GM20000 (cell line): ENCODE data around the gene CHRNB2.

Source experiments
- DNase-seq: peaks from one replicate; pipeline ENCODE4 v3.0.0; 2012; ENCODE audit warnings: low spot score
- CTCF ChIP-seq: IDR thresholded peaks from 2 replicates; pipeline ENCODE4 v1.5.1; 2012; ENCODE audit warnings: mild to moderate bottlenecking, control low read depth; ENCODE audit errors: extremely low read depth, missing control alignments

CHRNB2 gene

GRCh38 chr1:154593390-154593789, 25.8 kb downstream of the CHRNB2 start:
- no peak for TF ChIP-seq CTCF
- no peak for DNase-seq

GRCh38 chr1:154594811-154595210, 27.2 kb downstream of the CHRNB2 start:
- DNase-seq = no peak
- TF ChIP-seq CTCF = no peak

GRCh38 chr1:154595621-154596020, 28.0 kb downstream of the CHRNB2 start:
- TF ChIP-seq CTCF = no peak

GRCh38 chr1:154598871-154599635, 31.5 kb downstream of the CHRNB2 start:
- no peak for DNase-seq
- TF ChIP-seq CTCF = no peak

More at GRCh38 chr1:154595621-154596020, 28.0 kb downstream of the CHRNB2 start:
- no peak for DNase-seq

- no peak for TF ChIP-seq CTCF
- no peak for DNase-seq
Measured at GRCh38 chr1:154599658-154600057, 32.1 kb downstream of the CHRNB2 start.

GRCh38 chr1:154603317-154603716, 35.7 kb downstream of the CHRNB2 start:
- no peak for TF ChIP-seq CTCF

GRCh38 chr1:154605534-154605933, 38.0 kb downstream of the CHRNB2 start:
- no peak for DNase-seq
- TF ChIP-seq CTCF = no peak

More at GRCh38 chr1:154603317-154603716, 35.7 kb downstream of the CHRNB2 start:
- no peak for DNase-seq
